H1 (cell line): ENCODE measurements around the gene INVS. TPM values are rescaled to one million over a fixed set of nuclear protein-coding genes. Genes with fewer than 3 reads are reported as not detected.

Experiments
- CTCF ChIA-PET: fragments of 300-600 bp; sonication (Branson Sonifier 250); formaldehyde crosslinking; loops from one replicate; lab custom pipeline; 2021; ENCODE audit not compliant: partially characterized antibody; lab: Charles Lee
- POLR2A ChIA-PET: fragments of 300-600 bp; sonication (Branson Sonifier 250); formaldehyde crosslinking; loops from one replicate; lab custom pipeline; 2021; ENCODE audit warnings: inconsistent platforms; ENCODE audit not compliant: partially characterized antibody; lab: Charles Lee
- DNase-seq, 2 experiments: peaks; one replicate each; pipeline versions ENCODE4 v3.0.0 to v3.0.0-alpha.2; 2010 to 2022; ENCODE audit warnings: low spot score in 2 of 2, low read depth in 1 of 2, mixed read lengths in 1 of 2
- FAIRE-seq: peaks from 2 replicates; lab custom pipeline; 2011; peaks lifted over from hg19 to GRCh38; lab: Jason Lieb, UNC
- H2AFZ ChIP-seq: 2 replicates; pipeline ENCODE4 v1.8.1; 2012; ENCODE audit warnings: low read length, inconsistent platforms
- H2AK5ac ChIP-seq: 2 replicates; pipeline ENCODE4 v1.6.1; 2013; ENCODE audit warnings: low read depth, low read length
- H2BK120ac ChIP-seq: replicated peaks from 2 replicates; pipeline ENCODE3; 2013; ENCODE audit warnings: low read depth, low read length, inconsistent platforms
- H2BK12ac ChIP-seq: 2 replicates; pipeline ENCODE4 v1.6.1; 2013; ENCODE audit warnings: low read depth, low read length
- H2BK15ac ChIP-seq: 2 replicates; pipeline ENCODE4 v1.6.1; 2013; ENCODE audit warnings: low read length
- H2BK20ac ChIP-seq: 2 replicates; pipeline ENCODE4 v1.6.1; 2013; ENCODE audit warnings: low read length
- H2BK5ac ChIP-seq: 2 replicates; pipeline ENCODE4 v1.6.1; 2013; ENCODE audit warnings: low read depth, low read length
- H3K14ac ChIP-seq: 2 replicates; pipeline ENCODE4 v1.6.1; 2013; ENCODE audit warnings: inconsistent platforms; ENCODE audit not compliant: insufficient read length
- H3K18ac ChIP-seq: 2 replicates; pipeline ENCODE4 v1.6.1; 2013; ENCODE audit warnings: low read length; ENCODE audit errors: extremely low read depth
- H3K23ac ChIP-seq: 2 replicates; pipeline ENCODE4 v1.6.1; 2013; ENCODE audit warnings: inconsistent platforms; ENCODE audit not compliant: insufficient read length
- H3K23me2 ChIP-seq: 2 replicates; pipeline ENCODE4 v1.6.1; 2013; ENCODE audit warnings: low read depth, low read length
- H3K27ac ChIP-seq: 2 replicates; pipeline ENCODE4 v1.6.1; 2011; ENCODE audit warnings: low read depth, low read length, inconsistent platforms
- H3K27me3 ChIP-seq, 4 experiments: replicated peaks in 1 of 4; 1 replicate in 1 of 4; 2 replicates in 3 of 4; pipeline versions ENCODE4 v1.6.1 to v1.8.1; 2011 to 2013; ENCODE audit warnings: low read length in 3 of 4, mild to moderate bottlenecking in 3 of 4, inconsistent platforms in 2 of 4, mixed read lengths in 2 of 4, moderate library complexity in 1 of 4; ENCODE audit not compliant: control insufficient read depth in 3 of 4, insufficient read depth in 3 of 4; ENCODE audit errors: extremely low read depth in 1 of 4
- H3K36me3 ChIP-seq, 4 experiments: 2 replicates each; pipeline versions ENCODE4 v1.6.1 to v1.8.1; 2011 to 2013; ENCODE audit warnings: mild to moderate bottlenecking in 4 of 4, low read length in 3 of 4, moderate library complexity in 2 of 4, control low read depth in 1 of 4, inconsistent platforms in 1 of 4; ENCODE audit not compliant: insufficient read depth in 4 of 4, control insufficient read depth in 2 of 4
- H3K4ac ChIP-seq: replicated peaks from 2 replicates; pipeline ENCODE3; 2013; ENCODE audit warnings: low read length, low read depth, mixed read lengths, inconsistent platforms; ENCODE audit not compliant: insufficient read length
- H3K4me1 ChIP-seq, 4 experiments: replicated peaks in 1 of 4; 1 replicate in 1 of 4; 2 replicates in 3 of 4; pipeline versions ENCODE4 v1.6.1 to v1.8.1; 2011 to 2013; ENCODE audit warnings: low read length in 3 of 4, inconsistent platforms in 2 of 4, mixed read lengths in 1 of 4; ENCODE audit not compliant: insufficient read depth in 4 of 4, control insufficient read depth in 3 of 4
- H3K4me2 ChIP-seq, 2 experiments: 2 replicates each; pipeline versions ENCODE4 v1.6.1 to v1.8.1; 2011 to 2013; ENCODE audit warnings: low read depth in 2 of 2, low read length in 2 of 2, control low read depth in 1 of 2, inconsistent platforms in 1 of 2, mild to moderate bottlenecking in 1 of 2; ENCODE audit not compliant: insufficient read depth in 1 of 2
- H3K4me3 ChIP-seq, 4 experiments: fragments of 200-600, 300-600 bp in 1 of 4; sonication (generic), shearing (Covaris generic), sonication (Bioruptor Twin) in 1 of 4; 2 replicates each; pipeline versions ENCODE4 v1.5.1 to v1.8.1; 2011 to 2016; ENCODE audit warnings: low read length in 4 of 4, low read depth in 3 of 4, control low read depth in 2 of 4, inconsistent platforms in 2 of 4, mild to moderate bottlenecking in 2 of 4, mixed read lengths in 1 of 4, moderate library complexity in 1 of 4; ENCODE audit not compliant: insufficient read depth in 2 of 4; ENCODE audit errors: extremely low read depth in 1 of 4
- H3K56ac ChIP-seq: replicated peaks from 2 replicates; pipeline ENCODE3; 2013; ENCODE audit warnings: low read depth, mild to moderate bottlenecking, mixed read lengths, low read length, inconsistent platforms; ENCODE audit not compliant: insufficient read length
- H3K79me1 ChIP-seq: 2 replicates; pipeline ENCODE4 v1.6.1; 2013; ENCODE audit warnings: low read depth, low read length, control low read depth
- H3K79me2 ChIP-seq, 2 experiments: 2 replicates each; pipeline versions ENCODE4 v1.6.1 to v1.8.1; 2012 to 2013; ENCODE audit warnings: low read length in 2 of 2, mild to moderate bottlenecking in 2 of 2, inconsistent platforms in 1 of 2; ENCODE audit not compliant: insufficient read depth in 2 of 2, control insufficient read depth in 1 of 2
- H3K9ac ChIP-seq, 4 experiments: replicated peaks in 1 of 4; 1 replicate in 1 of 4; 2 replicates in 3 of 4; pipeline versions ENCODE4 v1.6.1 to v1.8.1; 2011 to 2013; ENCODE audit warnings: low read depth in 3 of 4, low read length in 3 of 4, control low read depth in 2 of 4, mild to moderate bottlenecking in 2 of 4, moderate library complexity in 2 of 4, inconsistent platforms in 1 of 4; ENCODE audit errors: extremely low read depth in 1 of 4
- H3K9me3 ChIP-seq, 2 experiments: 2 replicates each; pipeline versions ENCODE4 v1.6.1 to v1.8.1; 2012 to 2013; ENCODE audit warnings: mild to moderate bottlenecking in 2 of 2, moderate library complexity in 2 of 2, control low read depth in 1 of 2, inconsistent platforms in 1 of 2, low read depth in 1 of 2, low read length in 1 of 2, mixed read lengths in 1 of 2; ENCODE audit not compliant: insufficient read depth in 2 of 2
- H4K20me1 ChIP-seq, 2 experiments: replicated peaks in 1 of 2; 2 replicates each; pipeline versions ENCODE3 to v1.8.1; 2011 to 2013; ENCODE audit warnings: inconsistent platforms in 2 of 2, low read length in 2 of 2, mild to moderate bottlenecking in 1 of 2; ENCODE audit not compliant: insufficient read depth in 2 of 2, control insufficient read depth in 1 of 2
- H4K5ac ChIP-seq: 2 replicates; pipeline ENCODE4 v1.6.1; 2013; ENCODE audit warnings: low read length, low read depth, mixed read lengths, inconsistent platforms; ENCODE audit not compliant: insufficient read length
- H4K8ac ChIP-seq: 2 replicates; pipeline ENCODE4 v1.8.0; 2013; ENCODE audit warnings: mild to moderate bottlenecking, moderate library complexity, low read length, inconsistent platforms; ENCODE audit not compliant: insufficient read depth; ENCODE audit errors: extremely low read depth
- H4K91ac ChIP-seq: replicated peaks from 2 replicates; pipeline ENCODE3; 2013; ENCODE audit warnings: low read length, mixed read lengths, inconsistent platforms; ENCODE audit not compliant: insufficient read length
- BACH1 ChIP-seq: IDR thresholded peaks from 2 replicates; pipeline ENCODE4 v1.6.1; 2012; ENCODE audit warnings: low read length, improper control_type of control experiment
- E2F6 ChIP-seq: IDR thresholded peaks from 2 replicates; pipeline ENCODE4 v1.6.1; 2012; ENCODE audit warnings: inconsistent platforms
- HDAC6 ChIP-seq: IDR thresholded peaks from one replicate; pipeline ENCODE4 v1.7.1; 2012; ENCODE audit warnings: low read depth, mild to moderate bottlenecking, inconsistent platforms, low read length, moderate library complexity
- MAFK ChIP-seq: IDR thresholded peaks from 2 replicates; pipeline ENCODE4 v1.6.1; 2012; ENCODE audit warnings: low read depth, mild to moderate bottlenecking, improper control_type of control experiment, low read length
- POLR2AphosphoS5 ChIP-seq: IDR thresholded peaks from 2 replicates; pipeline ENCODE4 v1.6.1; 2011; ENCODE audit warnings: low read depth, low read length
- SIRT6 ChIP-seq: IDR thresholded peaks from one replicate; pipeline ENCODE4 v1.7.1; 2012; ENCODE audit warnings: low read length, inconsistent platforms
- SP1 ChIP-seq: IDR thresholded peaks from 2 replicates; pipeline ENCODE4 v1.6.1; 2011; ENCODE audit warnings: low read depth, low read length
- SP2 ChIP-seq: IDR thresholded peaks from 2 replicates; pipeline ENCODE4 v1.6.1; 2012; ENCODE audit warnings: mild to moderate bottlenecking, low read length, inconsistent platforms
- TEAD4 ChIP-seq: IDR thresholded peaks from 2 replicates; pipeline ENCODE4 v1.6.1; 2012; ENCODE audit warnings: low read depth, low read length, inconsistent platforms, mixed read lengths
- WGBS, 2 experiments: shearing (Covaris generic) in 1 of 2; methylation state at CpG; one replicate each; pipeline versions ENCODE4 v1.1.6 to v1.1.7; 2013 to 2015; ENCODE audit warnings: low lambda C conversion rate in 2 of 2, mixed read lengths in 2 of 2, inconsistent platforms in 1 of 2, low coverage in 1 of 2, missing lambda C conversion rate in 1 of 2; ENCODE audit not compliant: insufficient replicate concordance in 2 of 2, insufficient coverage in 1 of 2, insufficient read length in 1 of 2; ENCODE audit errors: extremely low coverage in 1 of 2, missing lambda C conversion rate in 1 of 2; 5-methylcytosine and 5-hydroxymethylcytosine counted together
- polyA plus RNA-seq, 7 experiments: library from polyadenylated mRNA; depleted of rRNA in 3 of 7; stranded (reverse) in 5 of 7; unstranded in 2 of 7; fragments of >200 nt in 5 of 7; fragments of 200-250 nt in 2 of 7; gene quantifications; 1 replicate in 5 of 7; 2 replicates in 1 of 7; 4 replicates in 1 of 7; pipeline versions ENCODE4 v1.2.1 to v1.2.3, GENCODE V29; 2011 to 2013; ENCODE audit warnings: missing spikeins in 2 of 7, mixed read lengths in 2 of 7
- total RNA-seq: library from RNA; stranded (reverse); fragmentation: NEBNext Ultra II Directional; extraction: Animal tissue kit (Norgen Biotek cat#: 25700); gene quantifications from 2 replicates; pipeline ENCODE4 v1.2.1, GENCODE V29; 2021
- TF ChIP-seq, protein P1 (sequence below): IDR thresholded peaks from 2 replicates; pipeline ENCODE4 v1.6.1; 2011; ENCODE audit warnings: low read length, improper control_type of control experiment

INVS gene
- total and polyA plus RNA-seq, 2 of the 8 experiments (the other 6 are each of a cell fraction or from before 2014, with no cell fraction given): 4.1 to 6.9 TPM

GRCh38 chr9:100160021-100160420 lies 61.0 kb downstream of the INVS start:
- WGBS, 2 experiments: 91% methylated on average over 3 of the region's 3 CpGs; no CpG with 5 or more reads in 1 of the 2 experiments
- H3K9me3 ChIP-seq: no peaks in the 10 kb centered on the region
- H3K18ac ChIP-seq: no peak overlapping the region
- H3K14ac ChIP-seq: no peak overlapping the region
- H3K79me2 ChIP-seq: no peaks in the 10 kb centered on the region
- H3K23me2 ChIP-seq: no peaks in the 10 kb centered on the region
- H3K4me2 ChIP-seq: no peak overlapping the region
- no peak overlapping the region for H3K4me3 ChIP-seq
- TF ChIP-seq BACH1 (no peak), E2F6 (no peak), SP2 (no peak), POLR2AphosphoS5 (no peak), SIRT6 (no peak), SP1 (no peak), TEAD4 (no peak), HDAC6 (no peak), MAFK (no peak)
- TF ChIP-seq, protein P1, sequence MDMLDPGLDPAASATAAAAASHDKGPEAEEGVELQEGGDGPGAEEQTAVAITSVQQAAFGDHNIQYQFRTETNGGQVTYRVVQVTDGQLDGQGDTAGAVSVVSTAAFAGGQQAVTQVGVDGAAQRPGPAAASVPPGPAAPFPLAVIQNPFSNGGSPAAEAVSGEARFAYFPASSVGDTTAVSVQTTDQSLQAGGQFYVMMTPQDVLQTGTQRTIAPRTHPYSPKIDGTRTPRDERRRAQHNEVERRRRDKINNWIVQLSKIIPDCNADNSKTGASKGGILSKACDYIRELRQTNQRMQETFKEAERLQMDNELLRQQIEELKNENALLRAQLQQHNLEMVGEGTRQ: no peak
- no peak overlapping the region for H2BK12ac ChIP-seq
- ChIA-PET CTCF (interaction anchor here (0.9 to 1.1 kb wide), 2 partner anchors 11 to 62 kb away, joined by 3 read pairs; no protein-coding TSS in a partner anchor), POLR2A (no interaction called here)
- H3K36me3 ChIP-seq: no peaks in the 10 kb centered on the region
- no peak overlapping the region for H3K4ac ChIP-seq
- no peak overlapping the region for H4K5ac ChIP-seq
- H3K27ac ChIP-seq: no peak overlapping the region
- H2BK120ac ChIP-seq: no peak overlapping the region
- H3K27me3 ChIP-seq: no peaks in the 10 kb centered on the region
- peaks cover 0 to 3% (median under 1%) of the 10 kb centered on the region in 4 experiments; a peak in 1 of 7 replicates for H3K4me1 ChIP-seq
- no peaks in the 10 kb centered on the region for H3K79me1 ChIP-seq
- no peak overlapping the region for H3K56ac ChIP-seq
- no peaks in the 10 kb centered on the region for H4K20me1 ChIP-seq
- no peak overlapping the region for H3K23ac ChIP-seq
- FAIRE-seq (no peak), DNase-seq (no peak)
- H2BK20ac ChIP-seq: no peak overlapping the region
- H2AFZ ChIP-seq: no peak overlapping the region
- no peak overlapping the region for H2BK15ac ChIP-seq
- H3K9ac ChIP-seq: no peak overlapping the region
- no peak overlapping the region for H2BK5ac ChIP-seq
- H4K91ac ChIP-seq: no peak overlapping the region
- H2AK5ac ChIP-seq: no peak overlapping the region
- H4K8ac ChIP-seq: no peak overlapping the region
